HG02943 (cell line): ENCODE measurements around the gene PEAR1.

Source experiments
- ATAC-seq: cut with Tn5 transposase; IDR thresholded peaks from one replicate; pipeline ENCODE4 v1.9.1; 2021; ENCODE audit warnings: mild to moderate bottlenecking, low read depth, moderate library complexity; ENCODE audit not compliant: unreplicated experiment

PEAR1 gene, protein sequence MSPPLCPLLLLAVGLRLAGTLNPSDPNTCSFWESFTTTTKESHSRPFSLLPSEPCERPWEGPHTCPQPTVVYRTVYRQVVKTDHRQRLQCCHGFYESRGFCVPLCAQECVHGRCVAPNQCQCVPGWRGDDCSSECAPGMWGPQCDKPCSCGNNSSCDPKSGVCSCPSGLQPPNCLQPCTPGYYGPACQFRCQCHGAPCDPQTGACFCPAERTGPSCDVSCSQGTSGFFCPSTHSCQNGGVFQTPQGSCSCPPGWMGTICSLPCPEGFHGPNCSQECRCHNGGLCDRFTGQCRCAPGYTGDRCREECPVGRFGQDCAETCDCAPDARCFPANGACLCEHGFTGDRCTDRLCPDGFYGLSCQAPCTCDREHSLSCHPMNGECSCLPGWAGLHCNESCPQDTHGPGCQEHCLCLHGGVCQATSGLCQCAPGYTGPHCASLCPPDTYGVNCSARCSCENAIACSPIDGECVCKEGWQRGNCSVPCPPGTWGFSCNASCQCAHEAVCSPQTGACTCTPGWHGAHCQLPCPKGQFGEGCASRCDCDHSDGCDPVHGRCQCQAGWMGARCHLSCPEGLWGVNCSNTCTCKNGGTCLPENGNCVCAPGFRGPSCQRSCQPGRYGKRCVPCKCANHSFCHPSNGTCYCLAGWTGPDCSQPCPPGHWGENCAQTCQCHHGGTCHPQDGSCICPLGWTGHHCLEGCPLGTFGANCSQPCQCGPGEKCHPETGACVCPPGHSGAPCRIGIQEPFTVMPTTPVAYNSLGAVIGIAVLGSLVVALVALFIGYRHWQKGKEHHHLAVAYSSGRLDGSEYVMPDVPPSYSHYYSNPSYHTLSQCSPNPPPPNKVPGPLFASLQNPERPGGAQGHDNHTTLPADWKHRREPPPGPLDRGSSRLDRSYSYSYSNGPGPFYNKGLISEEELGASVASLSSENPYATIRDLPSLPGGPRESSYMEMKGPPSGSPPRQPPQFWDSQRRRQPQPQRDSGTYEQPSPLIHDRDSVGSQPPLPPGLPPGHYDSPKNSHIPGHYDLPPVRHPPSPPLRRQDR

DNA sequence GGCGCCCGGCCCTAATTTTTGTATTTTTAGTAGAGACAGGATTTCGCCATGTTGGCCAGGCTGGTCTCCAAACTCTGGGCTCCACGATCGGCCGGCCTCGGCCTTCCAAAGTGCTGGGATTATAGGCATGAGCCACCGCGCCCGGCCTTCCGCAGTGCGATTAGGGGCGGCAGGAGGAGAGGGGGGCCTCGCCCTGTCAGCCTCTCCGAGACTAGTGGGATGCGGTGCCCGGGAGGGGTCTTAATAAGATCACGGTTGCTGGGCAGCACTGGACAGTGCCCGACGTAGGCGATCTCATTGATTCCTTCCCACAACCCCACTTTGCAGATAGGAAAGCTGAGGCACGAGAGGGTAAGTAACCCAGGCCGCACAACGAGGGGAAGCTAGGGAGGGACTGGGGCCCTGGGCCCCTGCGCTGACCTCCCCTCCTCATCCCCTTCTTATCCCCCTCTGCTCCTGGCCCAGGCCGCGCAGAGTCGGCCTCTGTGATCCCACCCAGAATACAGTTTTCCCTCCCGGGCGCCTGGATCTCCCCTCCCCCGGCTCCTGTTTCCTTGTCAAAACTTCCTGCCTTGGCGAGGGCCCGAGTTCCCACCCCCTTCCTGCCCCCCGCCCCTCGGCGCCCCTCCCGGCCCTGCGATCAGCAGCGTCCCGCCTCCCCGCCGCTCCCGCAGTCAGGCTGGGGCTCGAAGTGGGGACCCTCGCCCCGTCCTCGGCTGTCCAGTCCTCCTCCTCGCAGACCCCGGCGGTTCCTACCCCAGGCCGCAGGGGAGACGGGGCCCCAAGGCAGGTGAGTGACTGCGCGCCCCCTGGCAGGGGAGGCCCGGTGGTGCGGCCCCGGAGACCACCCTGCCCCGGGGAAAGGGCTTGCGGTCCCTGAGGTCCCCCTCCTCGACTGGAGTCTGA lies at the start of gene PEAR1:
TSS of gene PEAR1 (plus strand) at position 671 of the 906 bp plus-strand sequence. CDS start 10,209 bp downstream, outside the sequence.
- no peak for ATAC-seq

DNA sequence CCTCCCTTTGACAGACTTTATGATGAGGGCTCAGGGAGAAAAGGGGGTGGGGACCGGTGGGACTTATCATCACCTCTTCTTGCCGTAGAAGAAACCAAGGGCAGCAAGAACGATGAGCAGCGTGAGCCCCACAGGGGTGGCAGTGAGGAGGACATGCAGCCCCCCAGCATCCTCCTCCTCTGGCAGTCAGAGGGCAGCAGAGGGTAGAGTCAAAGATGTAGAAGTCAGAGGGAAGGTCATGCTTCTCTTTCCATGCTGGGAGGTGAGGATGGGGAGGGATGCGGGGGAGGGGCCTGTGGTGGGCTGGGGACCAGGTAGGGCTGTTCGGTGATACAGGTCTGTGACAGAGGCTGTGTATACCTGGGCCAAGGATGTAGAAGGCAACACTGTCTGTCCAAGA lies 49.4 kb upstream of the PEAR1 start:
- no peak for ATAC-seq

DNA sequence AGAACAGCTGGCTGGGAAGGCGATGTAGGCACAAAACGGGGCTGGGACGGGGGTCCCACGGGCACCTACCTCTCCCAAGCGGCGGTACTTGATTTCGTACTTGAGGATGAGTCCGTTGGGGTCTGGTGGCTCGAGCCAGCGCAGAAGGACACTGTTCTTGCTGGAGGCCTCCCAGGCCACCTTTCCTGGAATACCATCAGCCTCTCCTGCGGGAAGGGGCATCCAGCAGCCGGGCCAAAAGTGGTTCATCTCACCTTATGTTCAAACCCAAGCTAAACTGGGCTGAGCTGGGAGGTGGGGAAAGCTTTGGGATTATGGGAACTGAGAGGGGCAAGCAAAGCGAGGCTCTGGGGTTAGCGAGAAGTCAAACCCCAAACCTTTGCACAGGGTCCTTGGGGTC lies 48.9 kb upstream of the PEAR1 start:
- no peak for ATAC-seq

DNA sequence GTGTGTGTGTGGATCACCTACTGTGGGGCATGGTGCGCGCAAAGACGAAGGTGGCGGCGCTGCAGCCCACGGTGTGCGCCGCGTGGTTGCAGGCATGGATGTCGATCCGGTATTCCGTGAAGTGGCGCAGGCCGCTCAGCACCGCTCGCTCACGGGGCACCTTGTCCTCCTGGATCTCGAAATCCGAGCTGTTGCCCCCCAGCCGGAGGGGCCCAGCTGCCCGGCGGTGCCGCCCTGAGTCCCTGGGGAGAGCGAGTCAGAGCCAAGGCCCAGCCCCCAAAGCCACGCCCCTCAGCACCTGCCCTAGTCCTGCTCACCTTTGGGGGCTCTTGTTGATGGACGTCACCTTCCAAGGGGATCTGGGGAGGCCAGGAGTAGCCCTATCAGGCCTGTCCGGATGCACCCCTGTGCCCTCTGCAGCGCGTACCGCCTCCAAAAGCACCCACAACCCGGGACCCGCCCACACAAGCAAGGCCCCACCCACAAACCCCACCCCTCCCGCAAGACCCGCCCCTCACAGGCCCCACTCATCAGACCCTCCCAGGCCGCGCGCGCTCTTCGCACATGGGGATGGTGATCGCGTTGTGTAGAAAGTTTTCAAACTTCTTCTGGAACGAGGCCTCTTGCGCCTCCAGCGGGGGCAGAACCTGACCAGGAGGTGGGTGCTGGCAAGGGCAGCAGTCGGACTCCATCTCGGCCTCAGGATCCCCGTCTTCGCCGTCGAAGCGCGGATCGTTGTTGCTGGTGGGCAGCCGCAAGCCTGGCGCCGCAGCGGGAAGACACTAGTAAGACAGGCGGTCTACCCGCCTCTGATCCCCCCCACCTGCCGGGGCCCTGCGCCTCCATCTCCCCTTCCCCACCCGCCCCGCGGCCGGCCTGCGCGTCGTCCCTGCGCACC lies 48.2 kb upstream of the PEAR1 start:
- ATAC-seq = no peak

DNA sequence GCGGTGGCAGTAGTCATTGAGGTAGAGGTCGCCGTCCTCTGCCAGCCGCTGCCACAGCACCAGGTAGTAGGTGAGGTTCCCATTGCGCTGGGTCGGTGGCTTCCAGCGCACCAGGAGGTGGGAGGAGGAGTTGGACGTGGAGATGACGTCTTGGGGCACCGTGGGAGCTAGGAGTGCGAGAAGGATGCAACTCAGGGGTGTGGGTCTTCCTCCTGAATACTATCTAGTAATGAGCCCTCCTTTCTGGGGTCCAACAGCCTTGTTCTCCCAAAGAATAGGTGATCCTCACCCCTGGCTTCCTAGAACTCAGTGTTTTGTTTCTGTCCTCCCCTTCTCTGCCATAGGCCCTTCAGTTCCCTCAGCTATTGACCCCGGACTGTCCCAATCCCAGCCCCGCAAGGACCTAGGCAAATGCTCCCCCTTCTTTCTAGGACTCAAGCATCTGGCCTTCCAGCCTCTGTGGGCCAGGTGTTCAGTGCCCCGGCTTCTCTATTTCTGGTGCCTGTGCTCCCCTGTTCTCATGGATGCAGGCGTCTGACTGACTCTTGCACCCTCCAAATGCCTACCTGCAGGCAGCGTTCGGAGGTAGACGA lies 47.5 kb upstream of the PEAR1 start:
- ATAC-seq = no peak

DNA sequence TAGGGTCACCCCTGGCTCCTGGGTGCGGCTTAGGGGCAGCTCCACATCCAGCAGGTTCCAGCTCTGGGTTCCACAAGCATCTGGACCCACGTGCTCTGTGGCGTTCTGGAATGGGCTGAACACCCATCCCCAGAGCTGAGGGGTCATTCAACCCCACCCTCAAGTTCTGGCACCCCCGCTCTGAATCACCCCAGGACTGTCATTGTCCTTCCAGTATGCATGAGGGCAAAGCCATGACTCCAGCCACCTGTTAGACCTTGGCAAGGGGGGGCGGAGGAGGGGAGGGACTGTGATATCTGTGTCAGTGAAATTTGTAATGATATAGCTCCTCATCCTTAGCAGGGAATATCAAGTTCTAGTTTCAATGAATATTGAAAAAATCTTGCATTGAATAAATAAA lies 46.9 kb upstream of the PEAR1 start:
- no peak for ATAC-seq

DNA sequence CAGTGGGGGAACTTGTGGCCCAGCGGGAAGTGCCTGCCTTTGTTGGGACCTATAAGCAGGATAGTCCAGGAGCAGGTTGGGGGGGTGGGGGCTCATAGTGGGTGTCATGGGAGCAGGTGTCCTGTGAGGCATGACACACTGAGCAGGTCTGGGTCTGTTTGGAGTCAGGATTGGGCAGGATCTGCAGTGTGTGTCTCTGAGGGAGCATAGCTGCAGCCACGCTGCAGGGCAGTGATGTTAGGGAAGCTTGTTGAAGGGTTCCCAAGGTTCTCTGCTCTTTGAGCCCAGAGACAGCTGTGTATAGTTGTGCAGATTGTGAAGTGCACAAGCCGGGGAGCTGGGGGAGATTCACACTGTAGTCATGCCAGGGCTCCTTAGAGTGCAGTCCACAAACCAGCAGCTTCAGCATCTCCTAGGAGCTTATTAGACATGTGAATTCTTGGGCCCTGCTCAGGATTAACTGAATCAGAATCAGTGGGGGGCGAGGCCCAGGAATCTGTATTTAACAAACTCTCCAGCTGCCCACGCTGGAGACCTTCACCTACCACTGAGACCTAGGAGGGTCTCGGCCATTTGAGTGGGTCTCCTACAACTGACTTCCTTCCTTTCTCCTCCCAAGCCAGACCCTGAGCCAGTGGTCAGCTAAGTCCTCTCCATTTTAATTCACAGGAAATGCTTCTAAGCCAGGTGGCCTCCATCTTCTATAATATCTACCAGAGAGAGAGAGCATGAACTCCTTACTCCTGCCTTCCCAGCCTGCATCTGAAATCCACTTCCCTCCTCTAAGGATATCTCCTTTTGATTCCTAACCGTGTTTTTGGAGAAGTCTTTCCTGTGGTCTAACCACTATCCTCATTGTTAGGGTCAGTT lies 45.7 kb upstream of the PEAR1 start:
- no peak for ATAC-seq

DNA sequence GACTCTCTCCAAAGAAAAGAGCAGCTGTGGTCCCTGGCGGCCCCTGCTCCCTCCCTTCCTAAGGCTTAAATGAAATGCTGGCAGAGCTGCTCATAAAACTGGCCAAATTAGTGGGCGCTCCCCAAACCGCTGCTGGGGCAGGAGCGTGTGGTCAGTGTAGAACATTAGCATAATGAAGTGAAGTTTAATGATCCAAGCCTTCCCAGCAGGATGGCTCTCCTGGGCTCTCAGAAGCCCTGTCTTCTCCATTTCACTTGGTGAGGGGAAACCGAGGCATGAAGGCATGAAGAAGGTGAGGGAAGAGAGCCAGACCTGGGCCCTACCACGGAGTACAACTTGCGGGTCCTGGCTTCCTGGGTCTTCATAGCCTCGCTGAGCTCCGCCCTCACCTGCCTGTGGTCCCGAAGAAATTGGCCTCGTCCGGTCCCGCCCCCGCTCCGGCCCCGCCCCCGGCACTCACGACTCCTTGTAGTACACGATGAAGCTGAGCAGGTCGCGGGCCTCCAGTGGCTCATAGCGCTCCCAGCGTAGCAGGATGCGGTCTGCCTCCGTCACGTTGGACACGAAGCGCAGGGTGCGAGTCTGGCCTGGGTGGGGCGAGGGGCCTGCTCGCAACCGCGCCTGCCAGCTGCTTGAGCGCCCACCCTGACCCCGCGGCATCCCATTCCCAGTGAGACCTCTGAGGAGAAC lies 44.9 kb upstream of the PEAR1 start:
- no peak for ATAC-seq

DNA sequence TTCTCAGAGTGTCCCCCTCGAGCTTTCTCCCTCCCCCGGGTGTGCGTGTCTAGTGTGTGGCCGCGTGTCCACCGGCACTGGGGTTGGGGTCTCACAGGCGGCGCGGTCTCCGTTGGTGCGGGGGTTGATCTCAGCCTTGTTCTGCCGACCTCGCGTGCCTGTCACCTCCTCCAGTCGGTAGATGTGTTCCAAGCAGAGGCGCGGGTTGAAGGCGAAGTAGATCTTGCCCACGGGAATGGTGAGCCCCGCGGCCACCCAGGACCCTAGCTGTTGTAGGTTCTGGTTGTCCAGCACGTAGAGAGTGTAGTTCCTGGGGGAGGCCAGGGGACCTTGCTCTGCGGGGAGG lies 44.4 kb upstream of the PEAR1 start:
- no peak for ATAC-seq

DNA sequence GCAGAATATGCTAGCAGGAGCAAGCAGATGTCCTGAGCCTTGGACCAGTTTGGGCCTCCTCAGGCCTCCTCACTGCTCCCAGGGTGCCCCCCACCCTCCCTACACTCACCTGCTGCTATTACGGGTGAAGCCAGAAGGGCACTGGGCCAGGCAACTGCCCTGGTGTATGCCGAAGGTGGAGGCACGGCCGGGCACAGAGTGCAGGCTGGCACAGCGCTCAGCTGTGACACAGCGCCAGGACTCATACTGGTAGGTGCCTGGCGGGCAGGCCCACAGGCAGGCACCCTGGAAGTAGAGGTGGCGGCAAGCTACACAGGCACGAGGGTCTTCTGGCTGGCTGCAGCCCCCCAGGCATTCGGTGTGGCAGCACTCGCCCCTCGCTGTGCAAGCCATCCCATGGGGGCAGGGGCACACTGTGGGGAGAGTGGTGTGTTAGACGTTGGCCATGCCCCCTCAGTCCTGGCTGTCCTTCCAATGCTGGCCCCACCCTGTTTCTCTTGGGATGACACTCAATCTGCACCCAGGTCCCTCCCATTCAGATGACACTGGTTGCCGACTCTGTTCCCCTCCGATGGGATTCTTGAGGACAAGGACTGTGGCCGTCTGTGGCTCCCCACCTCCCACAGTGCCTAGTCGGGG lies 41.6 kb upstream of the PEAR1 start:
- no peak for ATAC-seq

DNA sequence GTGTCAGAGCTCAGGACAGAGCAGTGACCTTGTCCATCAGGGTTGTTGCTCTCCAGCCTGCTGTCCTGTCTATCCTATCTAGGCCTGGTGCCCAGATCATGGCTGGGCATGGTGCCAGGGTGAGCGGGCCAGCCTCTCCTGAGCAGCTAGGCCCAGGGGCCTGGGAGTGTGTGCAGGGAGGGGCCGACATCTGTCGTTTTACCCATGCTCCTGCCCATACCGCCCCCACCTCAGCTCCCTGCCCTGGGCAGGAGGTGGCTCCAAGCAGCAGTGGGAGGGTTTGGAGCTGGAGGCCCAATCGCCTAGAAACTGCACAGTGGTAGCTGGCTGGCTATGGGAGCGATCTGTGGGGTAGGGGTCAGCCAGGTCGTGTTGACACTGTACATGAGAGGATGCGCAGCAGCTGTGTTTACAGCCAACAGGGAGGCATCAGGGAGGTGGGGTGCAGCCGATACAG lies 41.1 kb upstream of the PEAR1 start:
- no peak for ATAC-seq

DNA sequence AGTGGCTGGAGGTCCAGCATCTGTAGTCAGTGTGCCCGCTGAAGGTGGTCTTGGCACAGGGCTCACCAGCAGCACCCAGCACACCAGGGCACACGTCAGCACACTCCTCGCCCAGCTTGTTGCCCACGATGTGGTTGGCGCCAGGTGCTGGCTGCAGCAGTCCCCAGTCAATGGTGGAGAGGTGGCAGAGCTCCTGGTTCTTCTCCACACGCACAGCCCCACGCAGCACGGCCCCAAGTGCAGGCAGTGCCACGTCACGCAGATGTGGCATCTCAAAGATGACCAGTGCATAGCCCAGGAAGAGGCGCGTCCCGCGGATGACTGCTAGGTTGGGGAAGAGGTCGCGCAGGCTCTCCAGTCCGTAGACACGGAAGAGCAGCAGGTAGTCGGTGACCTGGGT lies 39.8 kb upstream of the PEAR1 start:
- ATAC-seq = no peak

DNA sequence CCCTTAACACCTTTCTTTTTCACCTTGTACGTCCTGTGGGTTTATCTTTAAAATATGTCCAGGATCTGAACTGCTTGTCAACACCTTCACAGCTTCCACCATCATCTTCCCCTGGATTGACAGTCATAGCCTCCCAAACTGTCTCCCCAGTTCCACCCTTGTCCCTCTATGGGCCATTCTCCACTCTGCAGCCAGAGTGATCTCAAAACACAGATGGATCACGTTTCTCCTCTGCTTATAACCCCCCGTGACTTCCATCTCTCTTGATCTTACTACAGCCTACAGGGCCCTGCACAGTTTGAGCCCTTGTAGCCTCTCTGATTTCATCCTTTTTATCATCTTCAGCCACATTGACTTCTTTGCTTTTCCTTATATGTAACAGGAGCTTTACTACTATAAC lies 38.9 kb upstream of the PEAR1 start:
- ATAC-seq = no peak

DNA sequence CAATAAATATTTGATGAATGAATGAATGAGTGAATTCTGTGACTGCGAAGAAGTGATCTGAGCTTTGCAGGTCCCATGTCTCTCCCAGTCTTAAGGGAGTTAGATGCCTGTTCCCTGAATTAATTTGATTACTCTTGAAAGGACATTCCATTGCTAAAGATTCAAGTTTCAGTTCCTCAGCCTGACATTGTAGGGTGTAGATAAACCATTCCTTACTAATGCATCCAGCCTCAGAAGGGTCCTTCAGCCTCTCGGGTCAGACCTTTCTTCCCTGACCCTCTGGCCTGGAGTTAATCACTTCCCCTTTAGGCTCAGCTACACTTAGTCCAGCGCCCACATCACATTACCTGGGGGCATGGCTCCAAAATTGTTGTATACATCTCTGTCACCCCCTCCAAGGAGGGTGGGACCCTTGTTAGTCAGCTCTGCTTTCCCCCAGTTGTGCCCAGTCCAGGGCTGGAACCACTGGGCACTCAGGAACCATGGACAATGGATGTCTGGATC lies 37.2 kb upstream of the PEAR1 start:
- ATAC-seq = no peak

DNA sequence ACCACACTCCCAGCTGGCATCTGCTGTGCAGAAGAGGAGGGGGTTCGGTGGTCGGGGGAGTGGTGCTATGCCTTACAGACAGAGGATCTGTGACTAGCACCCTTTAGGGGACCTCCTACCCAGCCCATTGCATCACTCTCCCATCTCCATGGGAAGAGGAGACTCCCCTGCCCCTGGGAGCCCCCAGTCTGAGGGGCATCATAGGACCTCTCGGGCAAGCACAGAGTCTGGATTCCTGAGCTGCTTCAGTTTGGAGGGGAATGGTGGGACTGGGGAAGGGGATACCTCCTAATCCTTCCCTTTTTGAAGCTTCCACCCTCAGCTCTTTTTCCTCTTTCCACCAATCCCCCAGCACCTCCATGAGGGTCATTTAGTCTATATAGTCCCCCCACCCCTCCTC lies 36.0 kb upstream of the PEAR1 start:
- no peak for ATAC-seq

DNA sequence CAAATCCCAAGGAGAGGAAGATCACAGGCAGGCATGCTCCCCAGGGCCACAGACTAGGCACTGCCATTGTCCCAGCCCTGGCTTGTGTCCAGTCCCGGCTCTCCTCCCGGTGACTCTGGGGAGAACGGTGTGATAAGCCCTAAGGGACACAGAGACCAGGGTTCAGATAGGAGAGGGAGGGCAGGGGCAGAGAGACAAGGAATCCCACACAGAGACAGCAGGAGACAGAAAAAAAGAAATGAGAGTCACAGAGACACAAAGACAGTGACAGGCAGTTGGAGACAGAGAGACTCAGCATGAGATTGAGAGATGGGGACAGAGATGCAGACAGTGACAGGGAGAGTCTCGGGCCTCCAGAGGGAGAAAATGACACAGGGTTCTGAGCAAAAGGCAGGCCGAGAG lies 35.0 kb upstream of the PEAR1 start:
- ATAC-seq = no peak
